Renal pelvis (tissue), 4 donors: ENCODE data around the gene CPED1. TPM values are rescaled to one million over a fixed set of nuclear protein-coding genes. Genes with fewer than 3 reads are reported as not detected.
"Not testable (repeated sequence)": the region's sequence is repeated elsewhere in the genome, so short reads cannot be mapped to it uniquely, and the experiment has no call there.

Experiments used
- DNase-seq: peaks from one replicate; pipeline ENCODE4 v3.0.0-alpha.2; 2013
- polyA plus RNA-seq, 3 donors: library from polyadenylated mRNA; unstranded; fragments of 120-200 nt; gene quantifications; one replicate each; pipeline ENCODE4 v1.2.1, GENCODE V29; 2013; ENCODE audit not compliant: insufficient read length in 3 of 3

CPED1 gene
- polyA plus RNA-seq, 3 donors: 30.1 to 43.3 (median 35.6) TPM

GRCh38 chr7:121012919-121013318, 24.4 kb downstream of the CPED1 start:
- DNase-seq: no peak

DNA sequence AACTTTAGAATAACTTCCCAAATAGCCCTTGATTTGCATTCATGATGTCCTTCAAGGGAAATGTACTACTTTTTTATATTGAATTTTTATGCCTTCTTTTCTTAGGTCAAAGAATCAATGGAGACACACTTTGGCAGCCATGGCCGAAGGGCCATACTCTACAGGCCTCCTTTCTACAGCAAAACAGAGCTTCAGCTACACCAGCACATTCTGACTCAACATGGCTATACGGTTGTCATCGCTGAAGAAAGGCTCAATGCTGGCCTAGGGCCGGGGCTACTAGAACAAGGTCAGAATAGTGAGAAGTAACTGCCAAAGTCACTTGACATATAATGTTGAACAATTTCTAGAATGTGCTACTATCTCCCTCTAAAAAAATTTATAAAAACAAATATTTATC, 27.0 kb downstream of the CPED1 start:
- no peak for DNase-seq

DNA sequence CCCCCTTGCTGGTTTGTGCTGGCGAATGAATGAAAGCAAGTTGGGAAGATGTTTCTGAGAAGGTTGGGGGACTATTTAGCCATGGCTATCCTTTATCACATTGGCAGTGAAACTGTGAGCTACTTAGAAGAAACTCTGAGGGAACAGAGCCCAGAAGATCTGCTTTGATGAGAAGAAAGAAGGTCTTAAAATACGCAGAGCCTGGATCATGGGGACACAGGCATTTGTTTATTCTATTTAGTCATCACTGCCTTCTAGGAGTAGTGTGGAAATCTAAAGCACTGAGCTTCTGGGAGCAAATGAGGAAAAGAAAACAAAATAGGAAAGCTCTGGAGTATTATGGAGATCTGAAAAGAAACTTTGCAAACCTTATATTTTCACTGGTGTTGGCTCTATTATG, 28.5 kb downstream of the CPED1 start:
- DNase-seq: no peak

DNA sequence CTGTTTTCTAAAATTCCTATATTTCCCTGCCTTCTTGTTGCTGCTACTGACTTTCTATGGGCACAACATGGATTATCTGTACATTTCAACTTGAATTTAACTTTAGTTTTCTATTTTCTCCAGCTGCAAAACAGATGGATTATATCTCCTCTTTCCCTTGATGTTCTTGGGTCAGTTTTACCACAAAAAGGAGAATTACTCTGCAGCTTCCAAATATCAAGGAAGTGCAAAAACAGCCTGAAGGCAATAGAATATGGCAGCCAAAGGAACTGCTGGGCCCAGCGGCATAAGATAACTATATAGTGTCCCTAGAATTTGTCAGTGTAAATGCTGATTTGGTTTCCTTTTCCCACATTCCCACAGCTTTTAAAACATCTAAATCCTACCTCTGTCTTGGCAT, 29.1 kb downstream of the CPED1 start:
- DNase-seq: no peak

- DNase-seq: no peak
These were observed 30.5 kb downstream of the CPED1 start for GRCh38 chr7:121019018-121019417.

DNA sequence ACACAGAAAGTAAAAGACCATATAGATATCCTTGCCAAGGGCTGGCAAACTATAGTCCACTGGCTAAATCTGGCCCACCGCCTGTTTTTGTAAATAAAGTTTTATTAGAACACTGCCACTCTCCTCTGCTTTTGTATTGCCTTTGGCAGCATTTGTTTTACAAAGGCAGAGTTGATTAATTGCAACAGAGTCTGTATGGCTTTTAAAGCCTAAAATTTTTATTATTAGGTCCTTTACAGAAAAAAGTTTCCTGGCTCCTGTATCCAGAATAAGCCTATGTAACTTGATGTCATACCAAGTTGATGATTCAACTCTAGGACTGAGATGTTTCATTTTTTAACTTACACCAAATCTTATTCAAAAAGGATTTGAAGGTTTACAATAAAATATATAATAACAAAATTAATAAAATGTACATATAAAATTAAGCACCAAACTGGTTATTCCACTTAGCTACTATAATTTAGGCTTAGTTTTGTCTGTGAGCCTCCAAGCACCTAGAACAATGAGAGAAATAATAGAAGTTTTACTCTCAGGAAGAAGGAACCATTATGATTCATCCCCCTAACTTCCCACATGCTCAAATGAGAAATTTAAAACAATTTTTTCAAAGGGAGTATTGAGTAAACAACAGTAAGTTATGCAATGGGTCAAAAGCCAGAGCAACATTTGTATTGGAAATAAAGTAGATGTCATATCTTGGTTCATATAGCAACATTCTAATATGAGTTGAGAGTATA, 31.9 kb downstream of the CPED1 start:
- no peak for DNase-seq

DNA sequence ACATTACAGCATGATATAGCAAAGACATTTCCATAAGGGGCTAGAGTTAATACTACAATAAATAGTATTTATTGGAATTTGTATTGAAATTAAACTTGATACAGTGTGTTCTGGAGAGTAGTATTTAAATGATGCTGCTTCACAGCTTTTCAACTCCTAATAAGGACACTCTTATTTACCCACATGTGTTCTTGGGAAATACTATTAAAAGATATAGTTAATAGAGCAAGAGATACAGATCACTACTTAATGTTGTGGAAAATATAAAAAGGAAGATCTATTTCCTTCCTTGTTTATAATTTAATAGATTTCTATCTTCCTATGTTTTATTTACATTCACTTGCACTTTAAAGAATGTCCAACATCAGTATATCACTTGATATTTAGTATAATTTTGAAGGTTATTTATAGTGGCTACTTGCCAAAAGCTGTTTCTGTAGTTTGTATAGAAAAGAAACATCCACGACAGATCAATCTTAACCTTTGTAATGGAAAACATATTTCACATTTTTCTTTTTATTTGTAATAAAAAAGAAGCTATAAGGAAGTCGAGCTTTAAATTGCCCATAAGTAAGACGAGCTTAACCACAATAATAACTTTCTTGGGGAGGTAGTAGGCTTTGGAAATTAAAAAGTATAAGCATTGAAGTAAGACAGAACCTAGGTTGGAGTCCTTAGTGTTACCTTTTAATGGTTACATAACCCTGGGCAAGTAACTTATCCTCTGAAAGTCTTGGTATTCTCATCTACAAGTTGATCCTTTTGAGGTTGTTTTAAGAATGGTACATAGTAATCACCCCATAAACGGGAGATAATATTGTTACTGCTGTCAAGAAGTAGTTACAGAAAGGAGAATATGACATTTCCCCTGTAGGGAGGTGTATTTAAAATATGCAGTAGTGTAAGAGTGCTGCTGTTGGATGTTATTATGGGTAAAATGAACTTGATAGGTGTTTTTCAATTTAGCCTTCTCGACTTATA, 32.8 kb downstream of the CPED1 start:
- no peak for DNase-seq

DNA sequence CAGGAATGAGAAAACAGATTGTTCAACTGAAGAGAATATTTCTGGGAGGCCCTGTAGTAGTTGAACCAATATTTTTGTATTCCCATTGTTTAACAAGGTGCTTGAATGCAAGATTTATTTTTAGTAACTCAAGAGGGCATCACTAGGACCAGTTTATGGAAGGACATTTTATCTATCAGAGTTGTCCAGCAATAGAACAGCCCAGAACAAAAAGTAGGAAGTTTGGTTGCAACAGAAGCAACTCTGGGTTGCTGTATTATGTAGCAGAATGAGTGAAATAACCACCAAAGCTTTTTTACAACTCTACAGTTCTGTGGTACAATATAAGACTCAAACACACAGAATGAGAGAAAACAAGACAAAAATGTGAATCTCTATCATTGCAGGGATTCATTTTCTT, 34.7 kb downstream of the CPED1 start:
- no peak for DNase-seq

- DNase-seq: no peak
These were observed 35.4 kb downstream of the CPED1 start for GRCh38 chr7:121023683-121024511.

GRCh38 chr7:121024611-121025010, 36.1 kb downstream of the CPED1 start:
- no peak for DNase-seq

DNA sequence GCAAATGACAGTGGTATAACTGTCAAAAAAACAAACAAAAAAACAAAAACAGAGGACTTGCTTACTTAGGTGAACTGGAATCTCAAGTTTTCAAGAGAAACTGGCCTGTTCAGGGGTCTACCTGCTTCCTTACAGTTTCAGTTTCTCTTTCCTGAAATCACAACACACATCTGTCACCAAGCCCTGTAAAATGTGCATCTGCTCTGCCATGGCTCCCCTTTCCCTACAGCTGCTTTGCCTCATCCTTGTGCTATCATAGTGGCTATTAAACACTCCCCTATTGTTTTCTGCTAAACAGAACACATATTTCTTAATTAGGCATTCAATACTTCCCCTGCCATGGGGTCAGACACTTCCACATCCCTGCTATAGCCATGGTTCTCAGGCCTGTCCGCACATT, 37.6 kb downstream of the CPED1 start:
- DNase-seq: no peak

DNA sequence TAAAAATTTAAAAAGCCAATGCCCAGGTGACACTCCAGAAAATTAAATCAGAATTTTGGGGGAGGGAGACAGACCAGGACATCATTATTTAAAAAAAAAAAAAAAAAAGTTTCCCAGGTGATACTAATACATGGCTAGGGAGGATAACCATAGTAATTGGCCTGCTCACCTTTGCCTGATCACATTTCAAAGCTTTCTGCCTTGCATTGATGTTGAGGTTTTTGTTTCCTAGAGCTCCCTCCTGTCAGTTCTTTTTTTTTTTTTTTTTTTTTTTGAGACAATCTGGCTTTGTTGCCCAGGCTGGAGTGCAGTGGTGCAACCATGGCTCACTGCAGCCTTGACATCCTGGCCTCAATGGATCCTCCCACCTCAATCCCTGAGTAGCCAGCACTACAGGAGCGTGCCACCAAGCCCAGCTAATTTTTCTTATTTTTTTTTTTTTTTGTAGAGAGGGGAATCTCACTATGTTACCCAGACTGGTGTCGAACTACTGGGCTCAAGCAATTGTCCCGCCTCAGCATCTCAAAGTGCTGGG, 38.1 kb downstream of the CPED1 start:
- no peak for DNase-seq

GRCh38 chr7:121027761-121028669, 39.5 kb downstream of the CPED1 start:
- no peak for DNase-seq

- no peak for DNase-seq
These were observed 40.8 kb downstream of the CPED1 start for GRCh38 chr7:121029302-121029701.

GRCh38 chr7:121030308-121030707, 41.8 kb downstream of the CPED1 start:
- DNase-seq: no peak

DNA sequence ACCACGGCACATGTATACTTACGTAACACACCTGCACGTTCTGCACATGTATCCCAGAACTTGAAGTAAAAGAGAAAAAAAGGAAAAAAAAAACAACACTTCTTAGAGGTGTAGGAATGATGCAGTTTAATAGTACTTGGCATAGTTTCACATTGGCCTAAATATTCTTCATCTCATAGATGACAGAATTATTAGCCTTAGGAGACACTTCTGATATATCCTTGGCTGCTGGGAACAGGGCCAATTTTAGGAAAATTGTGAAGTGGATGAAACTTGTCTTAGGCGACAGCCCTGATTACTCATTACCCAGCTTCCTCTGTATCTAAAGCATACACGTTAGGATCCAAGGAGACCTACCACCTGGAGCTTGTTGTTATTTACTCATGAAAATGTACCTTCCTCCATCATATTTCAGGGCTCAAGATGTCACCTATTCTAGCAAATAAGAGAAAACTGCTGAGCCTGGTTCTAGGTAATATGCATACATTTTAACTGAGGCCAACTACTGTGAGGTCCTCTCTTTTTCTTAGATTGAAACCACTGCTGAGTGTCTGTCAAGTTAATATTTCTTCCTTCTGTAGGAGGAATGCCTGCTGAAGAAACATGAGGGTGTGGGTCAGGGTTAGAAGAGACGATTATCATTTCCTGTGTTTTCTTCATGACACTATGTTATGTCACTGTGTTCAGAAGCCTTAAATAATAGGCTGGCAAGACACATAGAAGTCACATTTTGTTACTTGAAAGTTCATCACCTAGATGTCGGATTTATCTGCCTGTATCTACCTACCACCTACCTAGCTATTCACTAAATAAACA, 44.3 kb downstream of the CPED1 start:
- DNase-seq: no peak

DNA sequence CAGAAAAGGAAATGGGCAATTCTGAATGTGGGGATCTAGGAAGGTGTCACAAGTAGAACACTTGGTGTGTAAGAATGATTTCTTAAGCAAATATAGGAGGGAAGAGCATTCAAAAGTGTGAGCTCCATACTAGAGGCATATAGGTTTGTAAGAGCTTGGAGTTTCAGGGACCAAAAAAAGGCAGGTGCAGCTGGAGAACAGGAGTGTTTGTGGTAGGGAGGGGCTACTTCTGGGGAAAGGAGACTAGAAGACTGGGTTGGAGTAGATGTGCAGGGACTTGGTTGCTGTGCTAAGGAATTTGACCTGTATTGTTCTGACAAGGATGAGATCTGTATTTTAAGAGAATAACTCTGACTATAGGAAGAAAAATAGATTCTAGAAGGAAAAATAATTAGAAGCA, 46.4 kb downstream of the CPED1 start:
- no peak for DNase-seq

GRCh38 chr7:121036776-121037175, 48.3 kb downstream of the CPED1 start:
- not testable (repeated sequence) for DNase-seq

DNA sequence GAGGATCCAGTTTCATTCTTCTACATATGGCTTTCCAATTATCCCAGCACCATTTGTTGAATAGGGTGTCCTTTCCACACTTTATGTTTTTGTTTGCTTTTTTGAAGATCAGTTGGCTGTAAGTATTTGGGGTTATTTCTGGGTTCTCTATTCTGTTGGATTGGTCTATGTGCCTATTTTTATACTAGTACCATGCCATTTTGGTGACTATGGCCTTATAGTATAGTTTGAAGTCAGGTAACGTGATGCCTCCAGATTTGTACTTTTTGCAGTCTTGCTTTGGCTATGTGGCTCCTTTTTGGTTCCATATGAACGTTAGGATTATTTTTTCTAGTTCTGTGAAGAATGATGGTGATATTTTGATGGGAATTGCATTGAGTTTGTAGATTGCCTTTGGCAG, 48.8 kb downstream of the CPED1 start:
- DNase-seq: not testable (repeated sequence)
